Fibroblast of pulmonary artery (primary cell): Measurements from ENCODE around the gene PRICKLE2.

Experiments
- DNase-seq: peaks from one replicate; pipeline ENCODE4 v3.0.0-alpha.2; 2010; ENCODE audit warnings: low read depth
- H3K4me3 ChIP-seq: replicated peaks from 2 replicates; pipeline ENCODE4 v1.5.1; 2011; ENCODE audit warnings: low read depth, mild to moderate bottlenecking, control low read depth, low read length, moderate library complexity
- TF ChIP-seq, protein P1 (sequence below): IDR thresholded peaks from 2 replicates; pipeline ENCODE4 v1.5.1; 2011; ENCODE audit warnings: mild to moderate bottlenecking, control low read depth, low read length, inconsistent platforms; ENCODE audit errors: missing control alignments

Gene PRICKLE2

DNA sequence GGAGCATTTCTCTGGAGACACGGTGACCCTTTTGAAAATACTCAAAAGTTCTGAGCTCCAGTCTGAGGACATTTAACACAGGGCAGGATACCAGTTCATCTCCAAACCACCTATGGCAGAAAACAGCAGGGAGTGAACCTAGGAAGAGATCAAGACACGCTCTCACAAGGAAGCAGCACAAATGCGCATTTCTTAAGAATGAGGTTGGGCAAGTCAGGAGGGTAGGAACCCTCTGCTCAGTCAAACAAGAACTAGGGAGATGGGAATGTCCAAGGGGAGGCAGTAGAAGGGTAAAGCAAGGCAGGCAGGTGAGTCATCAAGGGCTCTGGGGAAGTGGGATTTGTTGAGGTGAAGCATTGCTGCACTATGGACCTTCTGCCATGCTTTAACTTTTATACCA, 141.7 kb downstream of the PRICKLE2 start:
- TF ChIP-seq, protein P1, sequence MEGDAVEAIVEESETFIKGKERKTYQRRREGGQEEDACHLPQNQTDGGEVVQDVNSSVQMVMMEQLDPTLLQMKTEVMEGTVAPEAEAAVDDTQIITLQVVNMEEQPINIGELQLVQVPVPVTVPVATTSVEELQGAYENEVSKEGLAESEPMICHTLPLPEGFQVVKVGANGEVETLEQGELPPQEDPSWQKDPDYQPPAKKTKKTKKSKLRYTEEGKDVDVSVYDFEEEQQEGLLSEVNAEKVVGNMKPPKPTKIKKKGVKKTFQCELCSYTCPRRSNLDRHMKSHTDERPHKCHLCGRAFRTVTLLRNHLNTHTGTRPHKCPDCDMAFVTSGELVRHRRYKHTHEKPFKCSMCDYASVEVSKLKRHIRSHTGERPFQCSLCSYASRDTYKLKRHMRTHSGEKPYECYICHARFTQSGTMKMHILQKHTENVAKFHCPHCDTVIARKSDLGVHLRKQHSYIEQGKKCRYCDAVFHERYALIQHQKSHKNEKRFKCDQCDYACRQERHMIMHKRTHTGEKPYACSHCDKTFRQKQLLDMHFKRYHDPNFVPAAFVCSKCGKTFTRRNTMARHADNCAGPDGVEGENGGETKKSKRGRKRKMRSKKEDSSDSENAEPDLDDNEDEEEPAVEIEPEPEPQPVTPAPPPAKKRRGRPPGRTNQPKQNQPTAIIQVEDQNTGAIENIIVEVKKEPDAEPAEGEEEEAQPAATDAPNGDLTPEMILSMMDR, result no peak
- no peak overlapping the region for H3K4me3 ChIP-seq
- no peak for DNase-seq

DNA sequence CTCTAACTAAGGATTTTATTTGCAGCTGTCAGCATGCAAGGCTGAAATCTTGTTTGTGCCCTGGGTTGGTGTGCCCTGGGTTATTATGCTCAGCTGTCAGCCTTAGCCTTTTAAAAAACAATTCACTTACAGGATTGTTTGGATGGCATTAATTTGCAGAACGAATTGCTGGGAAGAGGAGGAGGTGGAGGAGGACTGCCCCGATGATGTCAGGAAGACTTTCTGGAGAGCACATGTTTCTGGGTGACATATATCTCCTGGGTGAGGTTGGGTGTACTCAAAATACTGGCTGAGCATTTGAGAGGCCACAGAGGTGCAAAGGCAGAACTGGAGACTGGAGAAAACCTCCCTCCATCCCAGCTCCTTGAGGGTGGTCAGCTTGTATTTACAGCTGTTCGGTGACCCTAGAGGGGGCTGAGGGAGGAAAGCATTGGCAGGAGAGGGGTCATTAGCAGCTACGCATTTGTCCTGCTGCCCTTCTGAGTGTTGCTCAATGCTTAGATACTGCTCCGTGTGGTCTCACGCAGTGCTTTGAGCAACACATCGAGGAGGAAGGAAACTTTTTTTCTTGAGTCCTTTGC, 142.2 kb downstream of the PRICKLE2 start:
- H3K4me3 ChIP-seq, result no peak overlapping the region
- DNase-seq, result no peak
- TF ChIP-seq, protein P1, result no peak

DNA sequence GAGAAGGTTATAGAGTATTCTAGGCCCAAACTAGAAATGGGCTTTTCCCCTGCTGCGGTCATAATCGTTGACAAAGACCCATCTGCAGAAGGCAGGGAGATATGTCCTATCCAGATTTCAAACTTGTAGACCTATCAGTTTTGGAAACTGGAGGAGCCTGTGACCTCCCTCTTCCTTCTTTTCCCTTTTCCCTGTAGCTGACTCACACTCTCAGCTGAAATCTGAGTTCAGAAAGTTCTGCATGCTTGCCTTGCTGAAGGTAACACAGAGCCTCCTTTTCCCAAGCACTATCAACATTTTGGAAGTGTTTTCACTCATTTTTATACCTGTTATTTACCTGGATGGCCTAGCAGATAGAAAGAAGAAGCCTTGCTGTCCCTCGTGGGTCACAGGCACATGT, 142.9 kb downstream of the PRICKLE2 start:
- no peak overlapping the region for H3K4me3 ChIP-seq
- TF ChIP-seq, protein P1, result no peak
- no peak for DNase-seq

DNA sequence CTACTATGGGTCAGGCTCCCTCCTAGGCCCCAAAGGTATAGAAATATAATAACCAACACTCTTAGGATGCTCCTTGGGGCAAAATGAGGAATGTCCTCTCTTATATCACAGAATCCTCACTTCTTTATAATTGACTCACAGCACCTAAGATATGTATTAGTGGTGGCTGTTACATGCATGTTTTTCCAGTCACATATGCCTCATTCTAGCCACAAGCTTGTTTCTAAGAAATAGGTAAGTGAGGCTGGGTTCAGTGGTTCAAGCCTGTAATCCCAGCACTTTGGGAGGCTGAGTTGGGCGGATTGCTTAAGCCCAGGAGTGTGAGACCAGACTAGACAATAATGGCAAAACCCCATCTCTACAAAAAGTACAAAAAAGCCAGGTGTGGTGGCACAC, 144.0 kb downstream of the PRICKLE2 start:
- no peak overlapping the region for H3K4me3 ChIP-seq
- TF ChIP-seq, protein P1, result no peak
- no peak for DNase-seq

DNA sequence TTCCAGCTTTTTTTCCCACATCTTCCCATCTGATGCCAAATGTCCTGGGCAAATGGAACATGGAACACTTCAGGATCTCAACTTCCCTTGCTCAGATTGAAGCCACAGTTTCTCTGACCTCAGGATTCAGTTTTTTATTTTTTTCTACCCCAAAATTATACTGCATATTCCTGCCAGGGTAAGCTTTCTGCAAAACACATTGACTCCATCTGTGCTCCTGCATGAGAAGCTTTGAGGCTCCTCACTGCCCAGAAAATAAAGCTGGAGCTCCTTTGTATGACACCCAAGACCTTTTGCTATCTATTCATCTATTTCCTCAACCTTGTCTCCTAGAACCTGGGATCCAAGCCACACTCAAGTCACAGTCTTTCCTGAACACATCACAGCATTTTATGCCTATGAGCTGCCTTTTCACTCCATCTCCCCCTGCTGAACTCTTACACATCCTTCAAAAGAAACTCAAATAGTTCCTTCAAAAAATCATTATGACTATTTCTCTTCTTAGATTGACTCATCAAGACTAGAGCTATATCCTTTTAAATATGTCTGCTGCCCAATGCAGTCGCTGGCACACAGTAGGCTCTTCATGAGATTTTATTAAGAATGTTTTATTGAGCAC, 144.5 kb downstream of the PRICKLE2 start:
- H3K4me3 ChIP-seq, result no peak overlapping the region

DNA sequence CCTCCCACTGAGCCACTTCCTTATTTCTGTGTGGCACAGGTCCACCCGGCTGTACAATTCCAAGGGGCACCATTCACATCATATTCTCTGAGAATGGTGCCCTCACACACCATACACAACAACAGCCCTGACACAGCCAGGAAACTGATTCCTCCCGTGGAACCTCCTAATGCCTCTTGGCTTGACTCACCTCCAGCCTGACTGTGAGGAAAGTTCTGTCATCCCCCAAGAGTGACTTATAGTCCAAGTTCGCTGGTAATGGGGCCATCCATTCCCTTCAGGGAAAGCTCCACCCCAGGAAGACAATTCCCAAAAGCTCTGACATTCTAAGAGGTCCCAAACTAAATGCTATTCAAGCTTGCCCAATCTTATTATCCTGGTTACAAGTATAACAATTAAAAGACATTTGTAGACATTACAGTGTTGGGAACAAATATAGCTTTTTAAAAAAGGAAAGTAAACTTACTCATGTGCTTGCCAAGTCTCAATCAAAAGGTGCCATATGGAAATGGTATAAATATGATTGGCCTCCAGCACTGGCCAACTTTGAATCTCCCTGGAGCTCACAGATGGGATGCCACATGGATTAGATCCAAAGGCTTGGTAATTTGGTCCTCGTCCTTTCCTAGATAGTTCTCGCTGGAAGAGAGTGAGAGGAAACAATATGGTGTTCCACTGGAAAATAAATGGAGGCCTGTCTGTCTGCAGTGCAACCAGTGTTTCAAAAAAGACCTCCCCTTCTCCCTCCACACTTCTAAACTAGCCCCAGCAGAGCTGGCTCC, 145.7 kb downstream of the PRICKLE2 start:
- no peak for DNase-seq
- TF ChIP-seq, protein P1, result no peak
- H3K4me3 ChIP-seq, result no peak overlapping the region

More for the DNA sequence above, 144.5 kb downstream of the PRICKLE2 start:
- TF ChIP-seq, protein P1, result no peak
- no peak for DNase-seq

DNA sequence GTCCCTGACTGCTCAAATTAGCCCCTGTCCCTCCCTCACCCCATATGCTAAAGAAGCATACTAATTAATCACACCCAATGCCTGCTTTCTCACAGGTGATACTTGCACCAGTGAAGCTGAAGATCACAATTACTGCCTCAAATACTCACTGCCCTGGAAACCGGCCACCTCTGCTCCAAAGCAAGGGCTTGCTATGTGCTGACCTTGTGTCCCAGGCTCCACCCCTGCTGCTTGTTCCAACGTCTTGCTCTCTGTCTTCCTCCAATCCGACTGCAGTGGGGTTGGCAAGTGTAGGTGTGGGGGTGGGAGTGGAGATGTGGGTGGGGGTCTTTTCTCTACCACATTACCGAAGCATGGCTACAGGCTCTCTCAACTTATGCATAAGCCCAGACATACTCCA, 146.3 kb downstream of the PRICKLE2 start:
- DNase-seq, result no peak
- no peak overlapping the region for H3K4me3 ChIP-seq
- TF ChIP-seq, protein P1, result no peak
